Sigmoid colon (tissue), 4 donors: ENCODE measurements around the gene C5AR2.

ENCODE experiments used
- POLR2A ChIP-seq, 2 donors: fragments of 450-650 bp; IDR thresholded peaks; one replicate each; pipeline ENCODE4 v1.6.1; 2016; ENCODE audit warnings: antibody characterized with exemption in 2 of 2, mild to moderate bottlenecking in 2 of 2, moderate library complexity in 2 of 2
- POLR2AphosphoS5 ChIP-seq, 4 donors: sonication (generic); formaldehyde crosslinking; IDR thresholded peaks; one replicate each; pipeline ENCODE4 v1.6.1; 2017; ENCODE audit warnings: antibody characterized with exemption in 4 of 4
- TF ChIP-seq, protein P1 (sequence below), 4 experiments: fragments of 450-650 bp in 3 of 4; fragments of 200-600 bp in 1 of 4; IDR thresholded peaks; one replicate each; pipeline ENCODE4 v1.5.1; 2016 to 2019; ENCODE audit warnings: antibody characterized with exemption in 4 of 4, mild to moderate bottlenecking in 3 of 4, moderate library complexity in 2 of 4

DNA sequence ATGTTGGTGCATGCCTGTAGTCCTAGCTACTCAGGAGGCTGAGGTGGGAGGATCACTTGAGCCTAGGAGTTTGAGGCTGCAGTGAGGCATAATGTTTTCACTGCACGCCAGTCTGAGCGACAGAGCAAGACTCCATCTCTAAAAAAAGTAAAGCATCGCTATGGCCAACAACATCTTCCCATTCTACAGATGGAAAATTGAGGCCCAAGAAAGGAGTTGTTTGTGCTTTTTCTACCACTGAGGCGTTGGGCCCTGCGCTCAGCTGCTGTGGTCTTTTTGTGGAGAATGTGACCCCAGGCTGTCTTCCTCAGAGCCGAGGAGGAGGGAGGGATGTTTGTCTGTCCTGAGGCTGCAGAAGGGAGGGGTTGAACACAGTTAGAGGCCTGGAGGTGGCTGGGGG is 485 bp upstream of the C5AR2 start:
- TF ChIP-seq, protein P1, sequence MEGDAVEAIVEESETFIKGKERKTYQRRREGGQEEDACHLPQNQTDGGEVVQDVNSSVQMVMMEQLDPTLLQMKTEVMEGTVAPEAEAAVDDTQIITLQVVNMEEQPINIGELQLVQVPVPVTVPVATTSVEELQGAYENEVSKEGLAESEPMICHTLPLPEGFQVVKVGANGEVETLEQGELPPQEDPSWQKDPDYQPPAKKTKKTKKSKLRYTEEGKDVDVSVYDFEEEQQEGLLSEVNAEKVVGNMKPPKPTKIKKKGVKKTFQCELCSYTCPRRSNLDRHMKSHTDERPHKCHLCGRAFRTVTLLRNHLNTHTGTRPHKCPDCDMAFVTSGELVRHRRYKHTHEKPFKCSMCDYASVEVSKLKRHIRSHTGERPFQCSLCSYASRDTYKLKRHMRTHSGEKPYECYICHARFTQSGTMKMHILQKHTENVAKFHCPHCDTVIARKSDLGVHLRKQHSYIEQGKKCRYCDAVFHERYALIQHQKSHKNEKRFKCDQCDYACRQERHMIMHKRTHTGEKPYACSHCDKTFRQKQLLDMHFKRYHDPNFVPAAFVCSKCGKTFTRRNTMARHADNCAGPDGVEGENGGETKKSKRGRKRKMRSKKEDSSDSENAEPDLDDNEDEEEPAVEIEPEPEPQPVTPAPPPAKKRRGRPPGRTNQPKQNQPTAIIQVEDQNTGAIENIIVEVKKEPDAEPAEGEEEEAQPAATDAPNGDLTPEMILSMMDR (IDR thresholded peaks at IDR 0.05), result no peak
- TF ChIP-seq POLR2A (IDR thresholded peaks at IDR 0.05), result no peak
- TF ChIP-seq POLR2AphosphoS5 (IDR thresholded peaks at IDR 0.05), result no peak
